ENCODE measurements around the gene C1QTNF8. TPM values are rescaled to one million over a fixed set of nuclear protein-coding genes. Genes with fewer than 3 reads are reported as not detected.

The C1QTNF8 gene
- total and polyA plus RNA-seq, 2 of the 13 experiments (the other 11 are each of a cell fraction or from before 2014, with no cell fraction given): 0.09 TPM; not detected in 1

- no peak for TF ChIP-seq TBP (CRISPR knock-in tag; IDR thresholded peaks at IDR 0.05)
- TF ChIP-seq ZNF878 (CRISPR knock-in tag; IDR thresholded peaks at IDR 0.05): 0 out of 2 replicates have a peak, but pooled peaks have one; percentile 57
- peak; percentile 54; the same call in 1 of the 2 replicates for TF ChIP-seq FOXA3 (CRISPR knock-in tag; IDR thresholded peaks at IDR 0.05)
- TF ChIP-seq ZXDC (CRISPR knock-in tag; IDR thresholded peaks at IDR 0.05): no peak
- TF ChIP-seq ZNF431 (CRISPR knock-in tag; IDR thresholded peaks at IDR 0.05; ENCODE audit: borderline replicate concordance, low read depth): no peak
- peak; percentile 96 for TF ChIP-seq SKIL (CRISPR knock-in tag; IDR thresholded peaks at IDR 0.05; ENCODE audit: borderline replicate concordance)
- peak; percentile 66; the same call in 1 of the 2 replicates for TF ChIP-seq ZC3H13 (CRISPR knock-in tag; IDR thresholded peaks at IDR 0.05)
- no peak for TF ChIP-seq ZNF30 (CRISPR knock-in tag; IDR thresholded peaks at IDR 0.05)
- TF ChIP-seq MEIS2 (CRISPR knock-in tag; IDR thresholded peaks at IDR 0.05): peak; percentile 52; the same call in 1 of the 2 replicates
- TF ChIP-seq ZNF687 (CRISPR knock-in tag; IDR thresholded peaks at IDR 0.05): peak; percentile 90
- TF ChIP-seq ERF (CRISPR knock-in tag; IDR thresholded peaks at IDR 0.05): peak; percentile 53
- TF ChIP-seq ZNF530 (CRISPR knock-in tag; IDR thresholded peaks at IDR 0.05; ENCODE audit: low read depth): no peak
- TF ChIP-seq HNF1B (CRISPR knock-in tag; IDR thresholded peaks at IDR 0.05): peak; percentile 80
- peak; percentile 73; the same call in 1 of the 2 replicates for TF ChIP-seq ETV5 (CRISPR knock-in tag; IDR thresholded peaks at IDR 0.05; ENCODE audit: borderline replicate concordance)
- no peak for TF ChIP-seq ZNF264 (CRISPR knock-in tag; IDR thresholded peaks at IDR 0.05)
- no peak for TF ChIP-seq ZNF879 (CRISPR knock-in tag; IDR thresholded peaks at IDR 0.05)
Measured at GRCh38 chr16:1076801-1077576, 19.1 kb downstream of the C1QTNF8 start (continued).
